GM21381 (cell line): ENCODE results near the gene LRRC56.

Experiments used
- ATAC-seq: cut with Tn5 transposase; IDR thresholded peaks from one replicate; pipeline ENCODE4 v1.9.1; 2021; ENCODE audit warnings: mild to moderate bottlenecking, moderate library complexity; ENCODE audit not compliant: unreplicated experiment

The LRRC56 gene

DNA sequence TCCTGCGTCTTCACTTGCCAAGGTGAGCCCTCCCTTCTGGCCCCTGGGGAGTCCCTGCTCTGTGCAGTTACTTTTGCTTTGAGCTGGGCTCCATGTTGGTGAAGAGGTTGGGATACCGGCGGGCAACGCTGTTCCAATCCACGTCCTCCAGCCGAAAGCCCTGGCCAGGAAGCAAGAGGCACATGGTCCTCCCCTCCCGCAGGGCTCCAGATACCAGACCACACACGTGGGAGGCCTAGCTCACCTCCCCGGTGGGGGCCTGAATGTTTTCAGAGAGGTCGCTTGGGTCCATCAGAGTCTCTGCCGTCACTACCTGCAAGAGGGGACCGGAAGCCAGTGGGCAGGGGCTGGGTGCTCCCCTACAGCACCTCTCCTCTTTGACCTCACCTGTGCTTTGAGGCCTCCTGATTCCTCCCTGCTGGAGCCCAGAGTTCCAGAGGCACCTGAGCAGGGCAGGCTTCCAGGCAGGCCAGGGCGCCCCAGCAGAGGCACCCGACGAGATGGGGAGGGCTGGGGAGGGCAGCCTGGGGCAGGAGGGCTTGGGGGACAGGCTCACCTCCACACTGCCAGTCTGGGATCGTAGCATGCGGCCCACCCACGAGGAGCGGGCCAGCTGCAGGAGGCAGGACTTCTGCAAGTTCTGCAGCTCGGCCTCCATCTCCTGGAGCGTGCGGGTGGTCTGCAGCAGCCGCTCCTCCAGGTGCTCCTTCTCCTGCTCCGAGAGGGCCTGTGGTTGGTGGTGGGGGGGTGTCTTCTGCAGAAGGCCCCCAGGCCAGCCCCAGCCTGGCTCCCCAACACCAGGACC, 20.2 kb downstream of the LRRC56 start:
- no peak for ATAC-seq

DNA sequence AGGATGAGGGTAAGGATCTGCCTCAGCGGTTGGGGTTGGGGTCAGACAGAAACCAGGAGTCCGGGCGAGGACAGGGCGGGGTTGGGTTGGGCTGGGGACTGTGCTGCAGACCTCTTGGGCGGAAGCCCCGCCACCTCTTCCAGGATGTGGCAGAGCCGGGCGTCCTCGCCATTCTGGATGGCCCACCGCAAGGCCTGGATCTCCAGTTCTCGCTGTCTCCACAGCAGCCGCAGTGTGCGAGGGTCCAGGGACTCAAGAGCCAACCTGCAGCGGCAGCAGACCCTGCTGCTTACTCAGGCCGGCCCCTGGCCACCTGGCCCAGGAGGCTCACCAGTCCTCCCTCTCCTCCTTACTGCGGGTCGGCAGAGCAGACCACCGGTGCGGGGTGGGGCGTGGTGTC, 21.2 kb downstream of the LRRC56 start:
- ATAC-seq, result no peak

DNA sequence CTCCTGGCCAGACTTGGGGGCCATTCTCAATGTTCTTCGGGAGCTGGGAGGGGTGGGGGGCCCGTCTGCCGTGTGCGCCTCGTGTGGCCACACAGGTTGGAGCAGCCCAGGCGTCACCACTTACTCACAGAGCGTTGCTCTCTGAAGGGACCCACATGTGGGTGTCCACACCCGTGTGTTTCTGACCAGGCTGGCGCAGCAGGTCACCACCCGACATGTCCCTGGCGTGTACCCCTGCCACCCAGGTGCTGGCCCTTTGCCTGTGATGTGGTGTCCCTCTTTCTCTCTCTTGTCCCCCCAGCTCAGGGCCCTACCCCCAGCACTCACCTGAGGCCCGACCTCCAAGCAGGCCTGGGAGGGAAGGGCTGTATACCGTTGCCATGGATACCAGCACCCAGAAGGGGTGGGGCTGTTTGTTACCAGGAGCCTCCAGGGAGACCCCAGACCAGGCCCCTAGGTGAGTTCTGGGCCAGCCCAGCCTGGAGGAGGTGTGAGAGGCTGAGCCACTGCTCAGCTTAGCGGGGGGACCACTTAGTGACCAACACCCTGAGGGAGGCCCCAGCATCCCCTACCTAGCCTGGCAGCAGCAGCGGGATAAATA, 21.8 kb downstream of the LRRC56 start:
- no peak for ATAC-seq

DNA sequence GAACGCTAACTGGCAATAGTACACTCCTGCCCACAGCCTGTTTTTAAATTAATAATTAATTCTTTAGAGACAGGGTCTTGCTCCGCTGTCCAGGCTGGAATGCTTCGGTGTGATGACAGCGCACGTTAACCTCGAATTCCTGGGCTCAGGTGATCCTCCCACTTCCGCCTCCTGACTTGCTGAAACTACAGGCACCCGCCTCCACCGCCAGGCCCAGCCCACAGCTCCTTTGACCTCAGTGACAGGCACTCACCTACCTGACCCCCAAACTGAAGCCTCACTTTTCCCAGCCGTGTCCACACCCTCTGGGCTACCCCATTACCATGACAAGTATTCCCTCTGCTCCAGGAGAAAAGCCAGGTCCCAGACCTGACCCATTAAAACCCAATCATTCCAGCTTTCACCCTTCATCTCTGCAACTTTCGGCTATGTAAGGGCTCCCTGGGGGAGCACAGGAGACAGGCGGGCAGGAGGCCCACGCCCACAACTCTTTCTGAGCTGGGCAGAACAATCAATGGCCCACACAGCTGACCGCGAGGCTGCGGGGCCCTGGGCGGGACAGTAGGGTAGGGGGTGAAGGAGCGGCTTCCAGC, 22.5 kb downstream of the LRRC56 start:
- ATAC-seq, result no peak

DNA sequence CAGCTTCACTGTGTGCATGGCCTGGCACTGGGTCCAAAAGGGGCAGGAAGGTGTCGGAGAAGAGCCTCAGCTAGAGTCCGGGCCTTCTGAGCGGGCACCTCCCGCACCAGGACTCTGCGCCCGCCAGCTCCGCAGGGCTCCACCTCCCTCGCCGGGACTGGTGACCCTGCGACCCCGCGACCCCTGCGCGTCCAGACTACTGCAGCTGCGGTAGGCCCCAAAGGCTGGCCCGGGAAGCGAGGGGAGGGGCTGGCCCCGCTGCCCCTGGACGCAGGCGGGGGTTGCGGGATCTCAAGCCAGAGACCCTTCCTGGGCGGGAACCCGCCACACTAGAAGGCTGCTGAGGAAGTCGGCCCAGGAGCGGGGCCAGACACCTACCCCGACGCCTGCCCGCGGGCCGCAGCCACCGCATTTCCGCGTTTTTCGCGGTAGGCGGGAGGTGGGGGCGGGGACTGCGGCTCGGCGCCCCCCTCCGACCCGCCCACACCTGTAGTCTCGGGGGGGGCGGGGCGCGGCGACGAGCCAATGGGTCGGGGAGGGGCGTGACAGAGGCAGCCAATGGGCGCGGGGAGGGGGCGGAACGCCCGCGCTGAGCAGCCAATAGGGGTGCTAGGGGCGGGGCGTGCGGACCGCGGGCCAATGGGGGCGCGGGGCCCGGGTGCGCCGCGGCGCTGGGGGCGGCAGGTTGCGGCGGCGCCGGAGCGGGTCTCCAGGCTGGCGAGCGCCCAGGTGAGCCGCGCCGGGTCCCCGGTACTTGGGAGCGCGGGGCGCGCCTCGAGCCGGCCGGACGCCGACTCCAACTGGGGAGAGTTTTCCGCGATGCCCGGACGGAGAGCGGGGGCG, 23.2 kb downstream of the LRRC56 start, which contains the start of the genes LMNTD2 and RASSF7:
TSS of gene LMNTD2 (minus strand) at position 434 of the 843 bp plus-strand sequence. CDS start at position 412, 22 bp downstream.
TSS of gene RASSF7 (plus strand) at position 666 of the 843 bp plus-strand sequence. CDS start 799 bp downstream, outside the sequence.
- ATAC-seq, result peak; percentile 71

DNA sequence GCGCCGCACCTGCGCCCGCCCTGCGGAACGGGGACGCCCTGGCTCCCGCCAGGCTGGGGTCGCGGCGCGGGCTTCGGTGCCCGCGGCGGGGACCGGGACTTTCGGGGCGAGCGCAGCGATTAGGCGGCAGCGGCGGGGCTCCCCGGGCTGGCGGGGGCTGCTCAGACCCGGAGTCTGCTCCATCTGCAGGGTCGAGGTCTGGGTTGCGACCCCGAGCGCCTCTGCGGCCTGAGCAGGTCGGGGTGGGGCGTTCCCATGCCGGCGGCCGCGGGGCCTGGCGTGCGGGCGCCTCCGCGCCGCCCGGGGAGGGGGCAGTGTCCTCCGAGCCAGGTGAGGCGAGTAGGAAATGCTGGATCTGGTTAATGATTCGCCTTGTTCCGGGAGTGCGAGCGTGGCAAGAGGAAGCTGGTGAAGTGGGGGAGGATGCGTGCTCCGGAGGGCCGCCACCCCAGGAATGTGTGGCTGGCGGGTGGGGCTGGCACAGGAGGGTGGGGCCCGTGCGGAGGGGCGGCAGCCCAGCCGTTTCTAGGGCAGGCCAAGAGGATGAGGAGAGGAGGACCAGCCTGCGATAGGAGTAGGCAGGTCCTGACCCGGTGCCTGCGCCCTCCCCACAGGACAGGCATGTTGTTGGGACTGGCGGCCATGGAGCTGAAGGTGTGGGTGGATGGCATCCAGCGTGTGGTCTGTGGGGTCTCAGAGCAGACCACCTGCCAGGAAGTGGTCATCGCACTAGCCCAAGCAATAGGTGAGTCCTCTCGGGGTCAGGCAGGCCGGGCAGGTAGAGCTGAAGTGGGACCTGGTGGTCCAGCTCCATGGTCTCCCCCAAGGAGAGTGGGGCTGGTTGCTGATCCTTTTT, 24.0 kb downstream of the LRRC56 start:
- peak; percentile 16 for ATAC-seq

DNA sequence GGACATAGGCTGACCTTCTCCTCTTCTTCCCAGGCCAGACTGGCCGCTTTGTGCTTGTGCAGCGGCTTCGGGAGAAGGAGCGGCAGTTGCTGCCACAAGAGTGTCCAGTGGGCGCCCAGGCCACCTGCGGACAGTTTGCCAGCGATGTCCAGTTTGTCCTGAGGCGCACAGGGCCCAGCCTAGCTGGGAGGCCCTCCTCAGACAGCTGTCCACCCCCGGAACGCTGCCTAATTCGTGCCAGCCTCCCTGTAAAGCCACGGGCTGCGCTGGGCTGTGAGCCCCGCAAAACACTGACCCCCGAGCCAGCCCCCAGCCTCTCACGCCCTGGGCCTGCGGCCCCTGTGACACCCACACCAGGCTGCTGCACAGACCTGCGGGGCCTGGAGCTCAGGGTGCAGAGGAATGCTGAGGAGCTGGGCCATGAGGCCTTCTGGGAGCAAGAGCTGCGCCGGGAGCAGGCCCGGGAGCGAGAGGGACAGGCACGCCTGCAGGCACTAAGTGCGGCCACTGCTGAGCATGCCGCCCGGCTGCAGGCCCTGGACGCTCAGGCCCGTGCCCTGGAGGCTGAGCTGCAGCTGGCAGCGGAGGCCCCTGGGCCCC, 24.8 kb downstream of the LRRC56 start:
- ATAC-seq, result no peak

DNA sequence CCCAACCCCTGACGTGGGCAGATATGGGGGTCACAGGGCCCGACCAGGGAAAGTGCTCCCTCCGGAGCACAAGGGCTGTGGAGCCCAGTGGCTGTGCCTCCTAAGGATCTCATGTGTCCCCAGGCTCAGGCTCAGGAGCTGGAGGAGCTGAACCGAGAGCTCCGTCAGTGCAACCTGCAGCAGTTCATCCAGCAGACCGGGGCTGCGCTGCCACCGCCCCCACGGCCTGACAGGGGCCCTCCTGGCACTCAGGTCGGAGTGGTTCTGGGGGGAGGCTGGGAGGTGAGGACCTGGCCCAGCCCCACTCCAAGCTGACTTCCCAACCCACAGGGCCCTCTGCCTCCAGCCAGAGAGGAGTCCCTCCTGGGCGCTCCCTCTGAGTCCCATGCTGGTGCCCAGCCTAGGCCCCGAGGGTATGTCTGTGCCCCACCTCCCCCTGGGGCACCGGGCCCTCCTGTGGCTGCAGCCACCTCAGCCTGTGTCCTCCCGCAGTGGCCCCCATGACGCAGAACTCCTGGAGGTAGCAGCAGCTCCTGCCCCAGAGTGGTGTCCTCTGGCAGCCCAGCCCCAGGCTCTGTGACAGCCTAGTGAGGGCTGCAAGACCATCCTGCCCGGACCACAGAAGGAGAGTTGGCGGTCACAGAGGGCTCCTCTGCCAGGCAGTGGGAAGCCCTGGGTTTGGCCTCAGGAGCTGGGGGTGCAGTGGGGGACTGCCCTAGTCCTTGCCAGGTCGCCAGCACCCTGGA, 25.9 kb downstream of the LRRC56 start:
- ATAC-seq, result no peak

DNA sequence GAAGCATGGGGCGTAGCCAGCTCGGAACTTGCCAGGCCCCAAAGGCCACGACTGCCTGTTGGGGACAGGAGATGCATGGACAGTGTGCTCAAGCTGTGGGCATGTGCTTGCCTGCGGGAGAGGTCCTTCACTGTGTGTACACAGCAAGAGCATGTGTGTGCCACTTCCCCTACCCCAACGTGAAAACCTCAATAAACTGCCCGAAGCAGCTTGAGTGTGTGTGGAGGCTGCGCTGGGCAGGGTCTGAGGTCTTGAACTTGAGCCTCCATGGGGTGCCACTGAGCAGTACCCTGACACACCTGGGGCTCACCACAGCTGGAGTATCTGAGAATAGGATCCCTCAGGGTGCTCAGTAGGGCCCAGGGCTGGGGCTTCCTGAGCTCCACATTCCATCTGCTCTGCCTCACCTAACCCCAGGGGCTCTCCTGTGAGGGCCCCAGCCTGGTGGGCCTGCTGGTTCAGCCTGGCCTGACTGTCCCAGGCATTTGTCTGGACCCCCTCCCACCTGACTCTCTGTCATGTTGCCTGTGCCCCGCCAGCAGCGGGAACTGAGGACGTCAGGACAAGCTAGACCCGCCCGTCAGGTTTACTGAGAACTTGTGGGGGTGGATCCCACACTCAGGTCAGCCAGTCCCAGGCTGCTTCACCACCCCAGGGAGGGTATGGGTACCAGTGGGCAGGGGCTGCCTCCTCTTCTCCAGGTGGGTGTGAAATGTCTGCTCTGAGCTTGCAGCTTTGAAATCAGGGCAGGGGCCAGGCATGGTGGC, 26.7 kb downstream of the LRRC56 start:
- no peak for ATAC-seq

DNA sequence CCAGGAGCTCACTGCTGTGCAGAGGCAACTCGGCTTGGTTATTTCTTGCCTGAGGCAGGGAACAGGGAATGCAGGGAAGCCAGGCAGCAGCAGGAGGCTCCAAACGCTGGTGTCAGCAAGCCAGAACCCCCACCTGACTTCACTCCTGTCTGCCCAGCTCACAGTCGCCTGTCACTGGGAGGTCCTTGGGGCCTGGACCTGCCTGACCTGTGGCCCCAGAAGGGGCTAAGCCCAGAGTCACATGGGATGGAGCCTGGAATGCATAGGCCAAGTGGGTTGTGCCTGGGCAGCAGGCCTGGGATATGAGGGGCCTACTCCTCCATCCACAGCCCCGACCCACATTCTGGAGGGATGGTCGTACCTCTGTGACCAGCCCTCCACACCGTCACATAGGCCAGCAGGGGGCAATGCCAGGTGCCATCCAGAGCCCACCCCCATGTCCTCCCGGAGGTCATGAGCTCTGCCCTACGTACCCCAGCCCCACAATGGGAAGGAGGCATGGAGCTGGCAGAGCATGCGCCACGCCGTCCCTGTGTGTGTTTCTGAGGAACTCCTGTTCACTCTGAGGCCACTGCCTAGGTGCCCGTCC, 28.7 kb downstream of the LRRC56 start:
- no peak for ATAC-seq

DNA sequence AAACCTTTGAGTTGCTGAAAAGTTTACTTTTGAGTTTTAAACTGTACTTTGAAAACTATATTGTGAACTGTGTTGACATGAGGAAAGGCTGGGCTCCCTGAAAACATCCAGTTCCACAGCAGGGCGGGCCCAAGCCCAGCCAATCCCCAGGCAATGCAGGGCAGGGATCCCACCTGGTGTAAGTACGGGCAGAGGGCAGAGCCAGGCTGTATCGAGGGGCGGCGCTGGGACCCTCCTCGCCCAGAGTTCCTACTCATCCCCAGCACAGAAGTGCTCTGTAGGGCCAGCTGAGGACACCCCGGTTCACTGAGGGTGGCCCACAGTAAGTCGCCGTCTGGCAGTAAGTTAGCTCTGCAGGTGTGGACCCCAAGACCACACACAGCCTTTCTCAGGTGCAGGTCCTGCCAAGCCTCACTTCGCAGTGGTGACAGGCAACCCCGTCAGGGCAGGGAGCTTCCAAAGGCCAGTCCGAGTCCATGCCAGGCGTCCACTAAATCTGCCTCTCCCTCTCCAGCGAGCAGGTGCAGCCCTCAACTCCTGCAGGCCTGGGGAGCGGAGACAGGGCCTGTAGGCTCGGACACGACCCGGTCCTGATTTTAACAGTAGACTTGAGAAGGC, 29.8 kb downstream of the LRRC56 start:
- no peak for ATAC-seq

DNA sequence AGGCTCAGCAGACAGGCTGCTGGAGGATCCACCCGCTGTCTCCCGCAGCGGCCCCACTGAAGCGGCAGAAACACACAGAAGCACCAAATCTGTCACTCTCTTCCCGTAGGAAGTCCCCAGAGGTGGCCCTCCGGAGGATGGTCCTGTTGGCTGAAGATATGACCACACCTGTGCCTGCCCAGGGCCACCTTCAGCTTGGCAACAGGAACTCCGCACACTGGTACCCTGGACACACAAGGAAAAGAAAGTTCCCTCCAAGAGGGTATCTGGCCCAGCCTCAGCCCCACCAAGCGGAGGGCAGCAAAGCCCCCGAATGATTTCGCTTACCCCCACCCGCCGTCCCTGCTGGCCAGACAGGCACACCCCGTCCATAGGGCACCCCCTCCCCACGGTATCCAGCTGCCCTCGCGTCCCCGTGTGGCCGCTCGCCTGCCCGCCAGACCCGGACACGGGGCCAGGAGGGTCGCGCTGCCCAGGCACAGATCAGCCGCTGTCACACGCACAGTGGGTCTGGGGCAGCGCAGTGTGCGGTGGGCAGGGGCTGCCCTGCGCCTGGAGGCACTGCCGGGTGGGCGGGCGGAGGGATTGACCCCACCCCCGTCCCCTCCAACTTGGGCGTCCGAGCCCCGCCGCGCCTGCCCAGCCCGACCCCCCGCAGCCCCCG, 30.4 kb downstream of the LRRC56 start:
- ATAC-seq, result no peak

DNA sequence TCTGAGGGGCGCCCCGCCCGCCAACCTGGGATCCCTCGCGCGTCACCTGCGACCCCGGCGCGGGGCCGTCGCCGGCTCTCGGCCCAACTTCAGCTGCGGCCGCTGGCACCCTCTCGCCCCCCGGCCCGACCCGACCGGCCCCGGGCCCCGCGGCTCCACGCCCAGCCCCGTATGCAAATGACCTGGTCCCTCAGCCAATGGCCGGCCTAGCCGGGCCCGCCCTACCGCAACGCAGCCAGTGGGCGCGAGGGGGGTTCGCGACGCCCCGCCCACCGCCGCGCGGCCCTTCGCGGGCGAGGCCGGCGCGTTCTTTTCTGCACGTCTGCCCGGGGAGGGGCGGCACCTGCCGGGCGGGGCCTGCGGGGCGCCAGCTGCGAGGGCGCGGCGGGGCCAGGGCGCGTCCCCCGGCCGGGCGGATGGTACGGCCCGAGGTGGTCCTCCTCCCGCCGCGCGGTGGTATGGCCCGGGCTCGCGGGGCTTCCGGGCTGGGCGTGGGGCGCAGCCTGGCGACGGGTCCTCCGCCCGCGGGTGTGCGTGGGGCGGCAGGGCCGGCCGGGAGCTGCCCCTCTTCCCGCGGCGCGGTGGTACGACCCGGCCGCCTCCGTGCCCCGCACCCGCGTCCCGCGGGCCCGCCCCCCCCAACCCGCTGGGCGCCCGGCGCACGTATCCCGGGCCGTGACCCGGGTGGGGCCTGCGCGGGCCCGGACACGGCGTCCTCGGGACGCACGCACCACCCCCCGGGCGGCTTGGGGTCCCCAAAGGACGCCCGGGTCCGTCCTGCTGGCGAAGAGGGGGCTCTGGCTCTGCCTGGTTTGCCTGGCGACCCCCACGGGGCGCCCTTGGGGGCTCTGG, 31.2 kb downstream of the LRRC56 start:
- peak; percentile 82 for ATAC-seq

DNA sequence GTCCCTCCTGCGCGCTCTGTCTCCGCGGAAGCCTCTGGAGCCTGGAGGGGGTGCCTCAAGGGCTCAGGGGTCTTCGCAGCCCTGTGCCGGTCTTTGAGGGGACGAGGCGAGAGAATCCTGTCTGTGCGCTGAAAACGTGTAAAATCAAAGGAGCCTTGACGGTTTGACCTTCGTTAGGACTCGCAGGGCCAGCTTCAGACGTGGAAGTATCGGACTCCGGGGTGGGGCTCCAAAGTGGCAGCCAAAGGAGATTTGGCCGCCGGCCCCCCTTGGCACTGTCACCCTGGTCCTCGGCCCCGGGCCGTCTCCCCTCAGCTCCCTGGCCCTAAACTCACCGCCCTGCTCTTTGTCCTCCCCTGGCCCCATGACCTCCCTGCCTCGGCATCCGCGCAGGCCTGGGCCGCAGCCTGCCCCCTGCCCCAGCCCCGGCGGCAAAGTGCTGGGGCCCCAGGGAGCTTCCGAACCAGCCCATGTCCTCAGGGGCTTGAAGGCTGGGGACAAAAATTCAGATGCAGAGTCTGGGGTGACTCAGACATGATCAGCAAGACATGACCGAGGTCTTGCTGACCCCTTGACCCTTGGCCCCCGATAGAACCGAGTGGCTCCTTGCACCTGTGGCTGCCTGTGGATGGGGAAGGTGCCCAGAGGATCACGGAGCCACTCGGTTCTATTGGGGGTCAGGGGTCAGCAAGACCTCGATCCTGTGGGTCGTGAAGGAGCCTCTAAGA, 32.0 kb downstream of the LRRC56 start:
- peak; percentile 2 for ATAC-seq

DNA sequence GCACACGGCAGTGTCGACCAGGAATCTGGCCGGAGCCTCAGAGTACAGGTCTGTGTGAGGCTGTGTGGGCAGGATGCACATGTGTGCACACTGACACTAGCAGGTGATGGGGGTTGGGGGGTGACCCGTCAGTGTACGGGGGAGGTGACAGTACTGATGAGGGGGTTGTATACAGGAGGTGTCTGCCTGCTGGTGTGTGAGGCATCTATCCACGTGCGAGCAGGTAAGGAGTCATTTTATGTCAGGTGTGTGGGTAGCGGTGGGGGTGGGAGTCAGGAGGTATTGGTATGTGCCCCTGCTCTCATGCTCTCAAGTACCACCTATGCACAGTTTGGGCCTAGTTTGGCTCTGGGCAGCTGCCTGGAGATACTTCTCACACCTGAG, 34.5 kb downstream of the LRRC56 start:
- no peak for ATAC-seq
